DLD1 (cell line): ENCODE results near the gene CACNA1S.

ENCODE experiments used
- in situ Hi-C: cut with HindIII; loops from 2 replicates; pipeline ENCODE4 v1.10.0; 2017; ENCODE audit warnings: low sequenced_read_pairs

CACNA1S gene

DNA sequence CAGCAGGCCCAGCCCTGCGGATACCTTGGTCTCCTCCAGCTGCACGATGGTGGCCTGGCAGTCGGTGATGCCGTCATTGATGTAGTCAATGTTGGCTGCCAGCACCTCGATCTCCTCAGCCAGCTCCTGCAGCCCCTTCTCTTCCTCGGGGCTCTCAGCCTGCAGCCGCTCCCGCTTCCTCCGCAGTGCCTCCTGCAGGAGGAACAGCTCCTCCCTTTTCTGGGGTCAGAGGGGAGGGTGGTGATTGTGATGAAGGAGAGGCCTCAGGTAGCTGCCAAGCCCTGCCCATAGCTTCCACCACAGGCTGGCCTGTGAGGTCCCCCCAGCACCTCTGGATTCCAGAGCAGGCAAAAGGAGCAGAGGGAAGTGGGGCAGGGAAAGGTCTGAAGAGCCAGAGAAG, 122.1 kb downstream of the CACNA1S start:
- in situ Hi-C loops: no loop called here
